Left renal cortex interstitium (tissue), 4 donors: ENCODE data around the gene JAKMIP1. TPM values are rescaled to one million over a fixed set of nuclear protein-coding genes. Genes with fewer than 3 reads are reported as not detected.

ENCODE experiments used
- DNase-seq, 4 donors: peaks; one replicate each; pipeline ENCODE4 v3.0.0-alpha.2; 2013; ENCODE audit warnings: low read depth in 4 of 4, low spot score in 2 of 4, missing footprints in 1 of 4
- polyA plus RNA-seq, 4 donors: library from polyadenylated mRNA; unstranded; fragments of 120-200 nt; gene quantifications; one replicate each; pipeline ENCODE4 v1.2.1, GENCODE V29; 2013; ENCODE audit not compliant: insufficient read length in 4 of 4

Gene JAKMIP1
- polyA plus RNA-seq, 4 donors, result 0.06 to 0.22 (median 0.17) TPM

GRCh38 chr4:6183740-6184139 lies 16.6 kb downstream of the JAKMIP1 start:
- DNase-seq, result no peak

GRCh38 chr4:6182376-6183280 lies 17.7 kb downstream of the JAKMIP1 start:
- no peak for DNase-seq

DNA sequence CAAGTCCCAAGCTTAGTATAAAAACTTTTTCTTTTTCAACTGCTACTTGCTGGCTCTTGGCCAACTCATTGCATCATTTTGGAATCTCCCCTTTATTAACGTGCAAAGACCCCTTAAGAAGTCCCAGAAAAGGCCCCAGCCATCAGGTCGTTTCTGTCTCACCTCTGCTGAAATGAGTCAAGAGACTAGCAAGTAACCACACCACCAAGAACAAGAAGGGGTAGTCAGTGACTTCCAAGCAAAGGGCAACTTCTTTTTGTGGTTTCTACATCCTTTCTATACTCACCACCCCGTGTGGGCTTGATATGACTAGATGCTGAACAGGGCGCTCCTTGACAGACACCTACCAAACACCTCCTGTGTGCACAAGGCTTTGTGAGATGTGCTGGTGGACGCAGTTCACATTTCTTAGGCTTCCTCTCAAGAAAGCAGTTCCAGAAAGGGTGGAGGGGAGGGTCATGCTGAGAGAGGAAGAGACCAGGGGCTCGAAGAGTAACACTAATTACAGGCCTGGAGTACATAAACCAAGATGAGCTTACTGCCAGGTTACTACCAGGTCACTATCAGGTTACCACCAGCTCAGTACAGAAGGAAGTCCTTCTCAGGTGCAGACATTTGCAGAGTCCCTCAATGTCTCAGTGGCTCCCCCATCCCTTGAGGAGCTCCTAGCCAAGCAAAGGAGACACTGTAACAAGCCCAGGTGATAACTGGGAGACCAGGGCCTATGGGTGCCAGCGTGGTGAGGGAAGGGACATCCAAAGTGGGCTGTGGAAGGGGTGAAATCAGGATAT lies 19.3 kb downstream of the JAKMIP1 start:
- no peak for DNase-seq

- no peak for DNase-seq
These were observed 21.0 kb downstream of the JAKMIP1 start for GRCh38 chr4:6179362-6179761.

DNA sequence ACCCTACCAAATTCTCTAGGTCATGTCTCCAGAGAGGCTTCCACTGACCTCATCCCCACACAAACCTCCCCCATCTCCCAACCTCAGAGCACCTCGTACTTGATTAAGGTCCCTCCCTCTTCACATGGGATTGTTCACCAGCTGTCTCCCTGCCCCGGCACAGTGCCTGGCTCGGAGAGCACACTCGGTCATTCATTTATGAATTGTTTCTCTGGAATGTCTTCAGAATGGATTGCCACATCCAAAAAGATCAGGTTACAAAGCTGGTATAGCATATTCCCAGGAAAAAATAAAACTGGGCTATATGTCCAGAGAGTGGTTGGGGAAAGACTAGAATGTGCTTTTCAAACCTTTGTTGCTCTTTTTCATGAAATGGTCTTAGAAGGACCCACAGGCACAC lies 21.6 kb downstream of the JAKMIP1 start:
- no peak for DNase-seq

DNA sequence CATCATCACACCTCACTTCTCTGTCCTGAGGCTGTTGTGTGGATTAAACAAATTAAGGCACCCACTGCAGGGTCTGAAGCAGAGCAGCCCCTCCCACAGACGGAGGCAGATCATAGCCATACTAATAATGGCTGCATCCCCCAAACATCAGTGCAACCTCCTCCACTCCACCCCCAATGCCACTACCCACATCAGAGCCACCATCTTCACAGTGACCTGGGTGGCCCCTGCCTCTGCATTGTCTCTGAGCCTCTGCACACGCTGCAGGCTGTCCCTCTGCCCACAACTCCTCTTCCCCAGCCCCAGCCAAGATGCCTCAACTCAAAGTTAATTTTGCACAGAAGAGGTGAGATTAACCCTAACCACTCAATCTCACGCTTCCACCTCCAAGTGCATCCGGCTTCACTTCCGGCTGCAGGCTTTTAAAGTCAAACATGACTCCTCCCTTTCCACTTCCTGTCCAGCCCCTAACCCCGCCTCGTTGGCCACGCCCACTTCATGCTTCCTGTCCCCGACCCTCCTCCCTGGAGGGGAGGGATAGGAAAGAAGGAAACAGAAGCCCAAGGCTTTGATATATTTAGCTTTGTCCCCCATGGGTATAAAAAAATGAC lies 22.7 kb downstream of the JAKMIP1 start:
- DNase-seq, result no peak

- DNase-seq, result no peak
These were observed 24.9 kb downstream of the JAKMIP1 start for GRCh38 chr4:6175426-6175825.

DNA sequence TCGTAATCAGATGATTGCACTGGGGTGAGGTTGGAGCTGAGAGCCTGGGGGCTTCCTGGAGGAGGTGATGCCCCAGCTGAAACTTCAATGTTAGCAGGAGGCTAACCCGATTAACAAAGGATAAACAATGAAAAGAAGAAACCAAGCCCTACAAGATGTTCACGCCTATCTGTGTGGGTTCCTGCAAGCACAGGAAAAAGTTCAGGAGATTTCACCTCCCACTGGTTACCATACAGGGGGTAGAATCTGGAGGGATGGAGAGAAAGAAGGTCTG lies 27.5 kb downstream of the JAKMIP1 start:
- no peak for DNase-seq

DNA sequence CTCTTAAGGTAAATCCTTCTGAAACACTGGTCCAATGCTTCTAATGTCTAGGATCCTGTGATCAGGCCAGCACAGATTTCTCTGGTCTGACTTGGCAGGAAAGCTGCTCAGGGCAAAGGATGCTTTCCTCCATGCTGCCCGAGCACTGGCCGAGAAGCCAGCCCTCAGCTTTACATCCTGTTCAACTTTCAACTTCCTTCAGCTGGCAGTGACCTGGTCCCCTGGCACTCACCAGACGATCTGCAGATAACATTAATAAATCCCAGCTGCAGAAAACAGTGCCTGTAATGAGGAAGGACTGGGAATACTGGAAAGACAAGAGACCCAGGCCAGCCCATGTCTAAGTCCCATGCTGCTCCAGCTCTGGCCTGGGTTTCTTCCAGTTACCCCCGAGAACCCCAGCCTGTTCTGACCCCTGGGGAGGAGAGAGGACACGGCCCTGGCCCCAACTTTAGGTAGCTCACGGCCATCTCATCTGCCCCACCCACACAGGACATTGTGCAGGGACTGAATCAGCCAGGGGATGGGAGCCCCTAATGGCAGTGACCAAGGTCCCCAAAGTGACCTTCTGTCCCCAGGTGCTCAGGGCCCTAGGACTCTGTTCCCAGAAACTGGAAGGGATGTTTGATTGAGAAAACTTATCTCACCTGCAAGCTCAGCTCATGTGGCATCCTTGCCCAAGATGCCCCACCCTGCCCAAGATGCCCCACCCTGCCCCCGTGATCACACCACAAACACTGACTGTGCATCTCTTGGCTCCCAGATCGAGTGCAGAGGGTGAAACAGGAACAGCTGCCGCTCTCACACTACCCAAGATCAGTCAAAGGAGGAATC lies 28.0 kb downstream of the JAKMIP1 start:
- no peak for DNase-seq

GRCh38 chr4:6169239-6169638 lies 31.1 kb downstream of the JAKMIP1 start:
- no peak for DNase-seq

GRCh38 chr4:6165766-6166165 lies 34.6 kb downstream of the JAKMIP1 start:
- no peak for DNase-seq

DNA sequence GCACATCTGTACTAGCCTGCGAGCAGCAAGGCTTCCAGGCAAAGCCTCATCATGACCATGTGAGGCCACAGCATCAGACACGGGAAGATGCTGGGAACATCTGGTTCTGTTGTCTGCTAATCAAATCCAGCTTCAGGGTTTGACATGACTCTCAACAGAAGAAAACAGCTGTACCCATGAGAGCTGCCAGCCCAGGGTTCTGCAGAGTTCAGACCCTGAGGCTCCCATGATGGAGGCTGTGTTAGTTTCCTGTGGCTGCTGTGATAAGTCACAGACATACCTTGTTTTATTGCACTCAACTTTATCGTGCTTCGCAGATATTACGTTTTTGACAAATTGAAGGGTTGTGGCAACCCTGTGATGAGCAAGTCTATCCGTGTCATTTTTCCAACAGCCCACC lies 37.5 kb downstream of the JAKMIP1 start:
- no peak for DNase-seq

DNA sequence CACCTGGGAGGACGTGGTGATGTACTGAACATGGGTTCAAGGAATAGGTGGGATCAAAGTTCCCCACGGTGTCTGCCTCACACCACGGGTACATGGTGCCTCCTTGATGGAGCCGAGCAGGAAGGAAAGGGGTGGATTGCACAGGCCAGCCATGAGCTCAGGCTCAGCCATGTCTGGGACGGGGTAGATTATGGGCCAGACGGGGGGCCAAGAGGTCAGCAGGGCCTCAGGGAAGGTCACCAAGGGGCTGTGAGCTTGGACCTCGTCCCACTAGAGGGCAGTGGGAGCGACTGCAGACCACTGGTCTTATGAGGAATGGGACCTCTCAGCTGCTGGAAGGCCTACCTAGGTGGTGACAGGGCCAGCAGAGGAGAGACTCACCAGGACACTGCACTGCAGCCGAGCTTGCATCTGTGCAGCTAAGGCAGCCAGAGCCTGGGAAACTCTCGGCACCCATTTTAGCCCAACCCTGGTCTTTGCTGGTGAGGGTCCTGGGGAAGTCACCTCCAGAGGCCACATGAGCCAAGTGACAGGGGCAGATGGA lies 38.4 kb downstream of the JAKMIP1 start:
- DNase-seq, result no peak

GRCh38 chr4:6160536-6160935 lies 39.8 kb downstream of the JAKMIP1 start:
- no peak for DNase-seq

DNA sequence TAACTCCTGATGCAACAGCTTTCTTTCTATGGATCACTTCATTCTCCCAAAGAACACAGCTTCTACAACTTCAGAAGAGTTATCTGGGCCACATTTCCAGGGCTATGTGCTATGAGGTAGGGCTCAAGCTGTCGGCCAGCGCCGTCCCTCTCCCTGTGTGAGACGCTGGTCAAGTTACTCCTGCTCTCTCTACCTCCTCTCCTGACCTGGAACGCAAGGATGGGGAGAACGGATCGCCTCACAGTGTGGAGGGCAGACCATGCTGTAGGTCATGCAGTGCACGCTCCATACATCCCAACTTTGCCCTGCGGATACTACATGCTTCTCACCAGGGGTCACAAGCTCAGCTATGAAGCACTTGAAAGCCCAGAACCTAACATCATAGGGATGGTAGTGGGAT lies 42.4 kb downstream of the JAKMIP1 start:
- DNase-seq, result no peak

DNA sequence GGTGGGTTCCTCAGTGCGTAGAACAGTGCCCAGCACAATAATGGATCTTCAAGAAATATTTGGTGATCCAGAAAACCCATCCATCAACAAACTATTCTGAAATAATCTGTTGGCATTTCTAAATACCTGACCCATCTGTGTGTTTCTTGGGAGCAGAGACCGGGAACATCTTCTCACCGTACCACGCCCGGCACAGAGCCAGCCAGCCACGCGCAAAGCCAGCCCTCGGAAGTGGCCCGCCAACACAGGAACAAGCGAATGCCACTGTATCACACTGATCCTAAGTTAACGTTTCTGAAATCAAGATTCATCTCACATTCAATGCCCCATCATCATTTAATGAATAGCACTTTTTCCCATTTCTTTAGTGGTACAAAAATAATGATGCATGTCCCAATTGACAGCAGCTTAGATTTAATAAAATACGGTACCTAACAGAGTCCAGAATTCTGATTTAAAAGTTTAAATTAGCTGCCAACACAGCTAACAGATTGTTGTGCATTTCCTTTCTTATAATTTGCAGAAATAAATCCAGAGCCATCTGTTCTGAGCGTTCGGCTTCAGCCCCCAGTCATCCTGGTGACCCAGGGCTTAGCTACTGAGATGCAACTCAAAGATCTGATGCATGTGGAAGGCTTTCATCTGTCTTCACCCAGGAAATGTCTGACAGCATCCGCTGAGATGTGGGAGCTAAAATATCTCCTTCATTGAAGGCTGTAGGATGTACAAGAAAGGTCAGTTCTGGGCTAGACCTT lies 44.2 kb downstream of the JAKMIP1 start:
- DNase-seq, result no peak

DNA sequence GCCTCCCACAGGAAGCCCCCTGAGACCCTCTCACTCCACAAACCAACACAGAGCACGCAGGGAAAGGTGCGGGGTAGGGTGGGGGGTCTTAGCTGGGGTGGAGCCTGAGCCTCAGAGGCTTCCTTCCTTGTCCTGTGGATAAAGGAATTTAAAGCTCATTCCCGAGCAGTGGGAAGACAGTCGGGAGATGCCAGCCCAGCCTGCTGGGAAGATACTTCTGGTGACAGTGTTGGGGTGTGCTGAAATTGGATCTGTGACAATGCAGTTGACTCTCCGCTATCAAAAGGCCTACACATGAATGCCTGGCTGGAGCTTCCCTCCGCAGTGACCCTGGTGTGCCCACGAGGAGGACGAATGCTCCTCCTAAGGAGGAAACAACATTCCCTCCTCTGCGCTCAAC lies 45.5 kb downstream of the JAKMIP1 start:
- DNase-seq, result peak in 1 of 4 donors; percentile 8

GRCh38 chr4:6153874-6154273 lies 46.5 kb downstream of the JAKMIP1 start:
- peak in 3 of 4 donors; percentile 7 to 23 (median 18) for DNase-seq

DNA sequence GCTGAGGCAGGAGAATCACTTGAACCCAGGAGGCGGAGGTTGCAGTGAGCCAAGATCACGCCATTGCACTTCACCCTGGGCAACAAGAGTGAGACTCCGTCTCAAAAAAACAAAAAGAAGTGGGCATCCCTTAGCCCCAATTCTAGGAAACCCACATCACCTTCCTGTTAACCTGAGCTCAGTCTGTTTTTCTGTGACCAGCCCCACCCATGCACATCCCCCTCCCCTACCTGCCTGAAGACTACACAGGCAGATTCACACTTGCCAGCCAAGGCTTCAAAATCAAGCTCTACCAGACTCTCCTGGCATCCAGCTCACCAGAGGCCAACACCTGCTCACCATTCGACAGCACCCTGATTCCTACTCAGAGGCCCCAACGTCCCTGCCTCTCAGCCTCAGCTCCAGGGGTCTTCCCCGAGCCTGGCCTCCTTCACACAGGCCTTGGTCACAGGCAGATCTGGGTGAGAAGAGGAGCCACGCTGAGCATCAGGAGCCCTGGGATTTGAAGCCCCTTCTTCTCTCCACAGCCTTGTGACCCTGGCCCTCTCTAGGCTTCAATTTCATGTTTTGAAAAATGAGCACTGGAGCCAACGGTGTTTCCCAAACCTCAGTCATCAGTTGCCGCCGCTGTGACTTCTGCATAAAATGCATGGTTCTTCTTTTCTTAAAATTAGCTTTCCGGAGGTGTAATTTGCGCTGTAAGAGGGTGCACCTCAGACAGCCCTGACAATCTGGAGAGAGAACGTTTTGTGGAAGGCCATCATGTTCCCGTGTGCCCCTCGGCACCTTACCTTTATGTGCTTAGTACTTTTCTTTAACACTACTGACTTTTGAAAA lies 47.3 kb downstream of the JAKMIP1 start:
- no peak for DNase-seq
